Peyer's patch (tissue), 4 donors: Measurements from ENCODE around the gene MAP7D3.

ENCODE experiments used
- CTCF ChIP-seq, 6 experiments: fragments of 450-650 bp in 4 of 6; fragments of 200-600 bp in 2 of 6; sonication (generic) in 1 of 6; IDR thresholded peaks; one replicate each; pipeline ENCODE4 v1.5.1; 2017 to 2019; ENCODE audit warnings: antibody characterized with exemption in 6 of 6, mild to moderate bottlenecking in 3 of 6, moderate library complexity in 1 of 6
- POLR2A ChIP-seq, 2 donors: fragments of 450-650 bp; IDR thresholded peaks; one replicate each; pipeline ENCODE4 v1.5.1; 2017; ENCODE audit warnings: antibody characterized with exemption in 2 of 2, mild to moderate bottlenecking in 2 of 2, moderate library complexity in 2 of 2

GRCh38 chrX:136210243-136210642 lies 41.0 kb downstream of the MAP7D3 start:
- TF ChIP-seq POLR2A (IDR thresholded peaks at IDR 0.05) (no peak), CTCF (IDR thresholded peaks at IDR 0.05) (no peak)
